ENCODE results near the gene PRKAR1B.

Gene PRKAR1B

GRCh38 chr7:584122-584465, 143.0 kb downstream of the PRKAR1B start:
- DNase-seq: no peak

DNA sequence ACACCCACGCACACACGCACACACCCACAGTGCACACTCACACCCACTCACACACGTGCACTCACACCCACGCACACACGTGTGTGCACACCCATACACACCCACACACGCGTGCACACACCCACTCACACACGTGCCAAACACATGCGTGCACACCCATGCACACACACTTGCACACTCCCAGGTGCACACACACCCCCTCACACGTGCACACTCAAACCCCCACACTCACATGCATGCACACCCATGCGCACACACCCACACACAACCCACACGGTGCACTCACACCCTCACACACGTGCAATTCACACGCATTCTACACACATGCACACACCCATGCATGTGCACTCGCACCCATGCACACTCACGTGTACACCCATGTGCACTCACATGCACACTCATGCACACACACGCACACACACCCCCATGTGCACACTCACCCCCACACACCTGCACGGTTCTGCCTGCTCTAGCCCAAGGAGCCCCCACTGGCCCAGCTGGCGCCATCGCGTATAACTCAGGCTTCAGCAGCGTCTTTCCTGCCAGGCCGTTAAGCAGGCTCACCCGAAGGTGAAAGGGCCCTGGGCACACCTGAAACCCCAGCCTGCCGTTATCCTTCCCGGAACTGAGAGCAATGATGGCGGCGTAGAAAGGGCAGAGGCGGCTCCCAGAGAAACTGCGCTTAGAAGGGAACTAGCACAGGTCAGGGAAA, 143.5 kb downstream of the PRKAR1B start:
- DNase-seq: no peak

GRCh38 chr7:582931-583330, 144.2 kb downstream of the PRKAR1B start:
- no peak for DNase-seq

DNA sequence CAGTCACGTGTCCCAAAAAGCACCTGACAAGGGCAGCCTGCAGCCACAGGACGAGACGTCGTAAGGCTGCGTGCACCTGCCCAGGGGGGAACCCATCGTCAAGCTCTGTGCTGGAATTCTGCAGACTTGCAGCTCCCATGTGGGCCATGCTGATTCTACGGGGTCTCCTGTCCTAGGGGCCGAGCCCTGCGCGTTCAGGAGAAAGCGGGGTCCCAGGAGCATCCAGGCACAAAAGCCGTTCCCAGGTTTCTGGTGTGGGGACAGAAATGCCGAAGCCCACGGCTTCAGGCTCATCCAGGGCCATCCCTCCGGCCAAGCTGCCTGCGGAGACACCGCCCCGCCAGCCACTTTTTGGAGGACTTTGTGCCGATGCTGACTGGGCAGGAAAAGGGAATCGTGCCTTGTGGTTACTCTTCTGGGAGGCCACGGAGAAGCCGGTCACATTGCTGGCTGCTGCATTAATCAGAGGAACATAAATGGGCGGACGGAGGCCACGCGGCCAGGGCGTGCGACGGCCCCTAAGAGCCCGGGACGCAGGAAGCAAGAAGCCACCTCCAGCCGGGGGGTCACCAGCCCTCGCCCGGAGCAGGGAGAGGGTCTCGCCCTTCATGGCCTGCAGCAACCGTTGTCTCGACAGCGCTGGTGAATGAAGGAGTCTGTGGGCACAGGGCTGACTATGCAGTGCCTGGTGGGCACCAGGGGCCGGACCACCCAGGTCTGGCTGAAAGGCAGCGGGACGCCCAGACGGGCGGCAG, 144.8 kb downstream of the PRKAR1B start:
- no peak for DNase-seq

DNA sequence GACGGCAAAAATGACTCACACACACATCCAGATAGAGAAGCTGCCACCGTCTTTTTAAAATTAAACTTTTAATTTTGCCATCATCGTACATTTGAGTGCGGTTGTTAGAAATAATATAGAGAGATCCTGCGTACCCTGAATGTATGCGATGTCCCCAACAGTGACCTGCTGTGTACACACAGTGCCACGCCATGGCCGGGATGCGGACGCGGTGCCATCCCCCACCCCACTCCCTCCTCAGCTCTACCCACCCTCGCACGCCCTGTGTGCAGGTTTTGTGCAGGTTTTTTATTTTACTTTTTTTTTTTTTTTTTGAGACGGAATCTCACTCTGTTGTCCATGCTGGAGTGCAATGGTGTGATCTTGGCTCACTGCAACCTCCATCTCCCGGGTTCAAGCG, 148.7 kb downstream of the PRKAR1B start:
- no peak for DNase-seq

DNA sequence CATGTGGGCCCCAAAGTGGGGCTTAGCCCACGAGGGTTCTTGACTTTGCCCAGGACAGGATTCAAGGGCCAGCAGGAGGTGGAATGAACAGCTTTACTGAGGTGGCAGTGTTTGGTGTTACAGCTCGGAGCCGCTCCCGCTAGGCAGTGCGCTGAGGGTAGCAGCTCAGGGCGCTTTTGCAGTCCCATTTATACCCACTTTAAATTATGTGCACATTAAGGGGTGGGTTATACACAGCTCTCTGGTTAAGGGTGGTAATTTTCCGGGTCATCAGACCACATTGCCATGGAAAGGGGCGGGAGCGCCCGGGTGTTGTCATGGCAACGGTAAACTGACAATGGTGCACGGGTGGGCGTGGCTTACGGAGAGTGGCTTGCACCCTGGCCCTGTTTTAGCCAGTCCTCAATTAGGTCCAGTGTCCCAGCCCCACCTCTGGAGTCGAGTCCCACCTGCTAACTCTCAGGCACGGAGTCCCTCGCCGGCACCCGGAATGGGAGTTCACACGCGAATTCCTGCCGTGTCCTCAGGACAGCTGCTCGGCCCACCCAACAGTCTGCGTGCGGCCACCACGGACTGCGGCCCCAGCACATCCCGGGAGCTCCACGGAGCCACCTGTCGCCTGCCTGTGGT, 149.2 kb downstream of the PRKAR1B start:
- no peak for DNase-seq

- no peak for DNase-seq
These were observed 149.8 kb downstream of the PRKAR1B start for GRCh38 chr7:577278-577665.

GRCh38 chr7:576524-577277, 150.4 kb downstream of the PRKAR1B start:
- no peak for DNase-seq

DNA sequence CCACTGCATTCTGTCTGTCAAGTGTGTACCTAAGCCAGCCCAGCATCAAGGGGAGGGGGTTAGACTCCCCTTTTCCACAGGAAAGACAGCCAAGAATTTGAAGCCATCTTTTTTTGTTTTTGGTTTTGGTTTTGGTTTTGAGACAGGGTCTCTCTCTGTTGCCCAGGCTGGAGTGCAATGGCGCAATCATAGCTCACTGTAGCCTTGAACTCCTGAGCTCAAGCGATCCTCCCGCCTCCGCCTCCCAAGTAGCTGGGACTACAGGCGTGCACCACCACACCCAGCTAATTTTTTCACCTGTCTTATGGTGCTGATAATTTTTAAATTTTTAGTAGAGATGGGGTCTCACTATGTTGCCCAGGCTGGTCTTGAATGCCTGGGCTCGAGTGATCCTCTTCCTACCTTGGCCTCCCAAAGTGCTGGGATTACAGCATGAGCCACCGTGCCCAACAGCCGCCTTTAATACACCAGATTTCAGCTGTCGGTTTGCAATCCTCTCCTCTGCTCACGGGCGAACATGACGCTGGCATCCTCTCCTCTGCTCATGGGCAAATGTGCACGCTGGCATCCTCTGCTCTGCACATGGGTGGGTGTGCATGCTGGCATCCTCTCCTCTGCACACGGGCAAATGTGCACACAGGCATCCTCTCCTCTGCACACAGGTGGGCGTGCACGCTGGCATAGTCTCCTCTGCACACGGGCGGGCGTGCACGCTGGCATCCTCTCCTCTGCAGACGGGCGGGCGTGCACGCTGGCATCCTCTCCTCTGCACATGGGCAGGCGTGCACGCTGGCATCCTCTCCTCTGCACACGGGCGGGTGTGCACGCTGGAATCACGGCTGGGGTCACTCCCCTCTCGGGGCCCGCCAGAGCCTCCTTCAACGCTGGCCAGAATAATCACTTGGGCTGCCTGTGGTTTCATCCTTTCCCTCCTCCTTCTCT, 151.4 kb downstream of the PRKAR1B start:
- no peak for DNase-seq

DNA sequence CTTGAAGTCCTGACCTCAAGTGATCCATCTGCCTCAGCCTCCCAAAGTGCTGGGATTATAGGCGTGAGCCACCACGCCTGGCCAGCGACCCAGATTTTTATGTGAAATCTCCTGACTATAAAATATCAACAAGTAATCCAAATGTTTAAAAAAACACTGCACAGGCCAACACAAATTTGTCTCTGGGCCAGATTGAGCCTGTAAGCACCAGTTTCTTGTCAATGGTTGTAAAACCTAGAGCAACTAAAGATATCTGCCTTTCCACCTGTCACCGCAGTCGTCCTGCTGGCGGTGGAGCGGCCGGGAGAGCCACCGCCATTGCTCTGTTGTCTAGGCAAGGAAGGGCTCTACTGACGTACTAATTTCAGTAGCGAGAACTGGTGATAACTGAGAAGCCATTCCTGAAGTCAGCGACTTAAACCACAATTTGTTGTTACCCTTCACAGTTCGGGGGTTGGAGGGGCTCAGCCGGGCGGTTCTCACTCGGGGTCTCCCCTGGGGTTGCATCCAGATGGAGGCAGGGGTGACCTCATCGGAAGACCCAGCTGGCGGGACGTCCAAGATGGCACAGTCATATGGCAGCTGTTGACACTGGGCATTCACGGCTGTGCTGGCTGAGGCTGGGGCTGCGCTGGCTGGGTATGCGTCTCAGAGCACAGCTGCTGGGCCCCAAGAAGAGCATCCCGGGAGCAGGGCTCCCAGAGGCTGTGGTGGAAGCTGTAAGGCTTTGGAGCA, 152.3 kb downstream of the PRKAR1B start:
- DNase-seq: no peak

- DNase-seq: no peak
These were observed 153.1 kb downstream of the PRKAR1B start for GRCh38 chr7:573933-574381.

DNA sequence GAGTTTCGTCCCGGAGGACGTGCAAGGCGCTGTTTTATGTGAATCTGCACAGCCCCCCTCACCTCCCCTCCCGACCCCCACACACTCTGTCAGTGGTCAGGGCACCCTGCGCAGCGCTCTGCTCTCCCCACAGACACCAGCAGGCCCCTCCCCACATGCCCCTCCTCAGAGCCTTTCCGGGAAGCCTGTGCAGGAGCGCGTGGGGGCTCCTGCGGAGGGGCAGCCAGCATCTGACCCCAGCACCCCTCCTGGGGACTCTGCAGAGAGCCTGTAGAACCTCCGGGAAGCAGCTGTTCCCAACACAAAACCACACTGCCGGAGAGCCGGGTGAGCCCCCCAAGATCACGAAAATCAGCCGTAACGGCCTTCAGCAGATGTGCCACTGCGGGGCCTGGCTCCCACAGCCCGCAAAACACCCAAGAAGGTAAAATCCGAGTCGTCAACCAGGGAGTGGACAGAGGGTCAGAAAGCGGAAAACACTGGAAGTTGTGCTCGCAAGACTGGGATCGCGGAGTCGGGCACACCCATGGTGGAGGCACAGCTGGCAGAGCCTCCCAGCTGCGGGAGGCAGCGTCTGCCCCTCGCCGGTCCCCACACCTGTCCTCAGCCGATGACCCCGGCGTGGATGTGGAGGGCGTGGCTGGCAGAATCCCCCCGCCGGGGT, 153.7 kb downstream of the PRKAR1B start:
- no peak for DNase-seq

GRCh38 chr7:572416-573268, 154.4 kb downstream of the PRKAR1B start:
- DNase-seq: no peak

DNA sequence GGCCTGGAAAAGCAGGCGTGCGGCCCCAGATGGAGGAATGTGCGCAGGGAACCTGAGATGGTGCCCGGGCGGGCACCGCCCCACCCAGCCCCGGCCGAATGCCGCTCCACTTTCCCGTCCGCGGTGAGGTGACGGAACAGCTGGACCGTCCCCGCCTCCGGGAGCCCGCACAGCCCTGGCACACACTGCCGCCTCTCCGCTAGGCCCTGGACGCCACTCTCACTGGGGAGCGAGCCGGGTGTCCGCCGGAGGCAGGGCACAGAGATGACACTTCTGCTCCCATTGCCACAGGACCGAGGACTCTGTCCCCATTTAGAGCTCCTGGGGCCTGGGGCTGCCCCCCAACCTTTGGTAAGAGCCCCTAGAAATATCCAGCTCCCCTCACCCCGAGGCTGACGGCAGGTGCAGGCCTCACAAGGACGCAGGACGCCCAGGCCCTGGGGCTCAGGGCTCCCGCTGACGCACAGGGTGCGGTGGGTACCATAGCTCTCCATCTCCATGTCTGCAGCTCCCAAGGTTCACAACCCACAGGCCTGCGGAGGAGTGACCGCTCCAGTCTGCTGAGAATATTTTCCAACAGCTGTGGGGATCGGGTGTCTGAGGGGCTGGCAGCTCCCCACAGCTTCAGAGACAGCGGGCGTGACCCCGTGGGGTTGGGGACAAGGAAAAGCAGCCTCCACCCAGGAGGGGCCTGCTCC, 155.2 kb downstream of the PRKAR1B start:
- no peak for DNase-seq

- no peak for DNase-seq
These were observed 155.9 kb downstream of the PRKAR1B start for GRCh38 chr7:571096-571717.

DNA sequence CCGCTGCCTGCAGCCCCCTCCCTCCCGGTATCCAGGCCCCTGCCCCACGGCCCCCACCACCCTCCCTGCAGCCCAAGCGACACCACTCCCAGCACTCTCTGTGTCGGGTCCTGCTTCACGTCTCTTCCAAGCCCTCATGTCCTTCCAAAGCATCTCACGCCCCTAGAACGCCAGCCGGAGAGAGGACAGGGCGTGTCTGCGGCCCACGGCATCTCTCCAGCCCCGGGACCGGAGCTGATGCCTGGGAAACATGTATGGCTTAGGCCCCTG, 156.3 kb downstream of the PRKAR1B start:
- DNase-seq: no peak

DNA sequence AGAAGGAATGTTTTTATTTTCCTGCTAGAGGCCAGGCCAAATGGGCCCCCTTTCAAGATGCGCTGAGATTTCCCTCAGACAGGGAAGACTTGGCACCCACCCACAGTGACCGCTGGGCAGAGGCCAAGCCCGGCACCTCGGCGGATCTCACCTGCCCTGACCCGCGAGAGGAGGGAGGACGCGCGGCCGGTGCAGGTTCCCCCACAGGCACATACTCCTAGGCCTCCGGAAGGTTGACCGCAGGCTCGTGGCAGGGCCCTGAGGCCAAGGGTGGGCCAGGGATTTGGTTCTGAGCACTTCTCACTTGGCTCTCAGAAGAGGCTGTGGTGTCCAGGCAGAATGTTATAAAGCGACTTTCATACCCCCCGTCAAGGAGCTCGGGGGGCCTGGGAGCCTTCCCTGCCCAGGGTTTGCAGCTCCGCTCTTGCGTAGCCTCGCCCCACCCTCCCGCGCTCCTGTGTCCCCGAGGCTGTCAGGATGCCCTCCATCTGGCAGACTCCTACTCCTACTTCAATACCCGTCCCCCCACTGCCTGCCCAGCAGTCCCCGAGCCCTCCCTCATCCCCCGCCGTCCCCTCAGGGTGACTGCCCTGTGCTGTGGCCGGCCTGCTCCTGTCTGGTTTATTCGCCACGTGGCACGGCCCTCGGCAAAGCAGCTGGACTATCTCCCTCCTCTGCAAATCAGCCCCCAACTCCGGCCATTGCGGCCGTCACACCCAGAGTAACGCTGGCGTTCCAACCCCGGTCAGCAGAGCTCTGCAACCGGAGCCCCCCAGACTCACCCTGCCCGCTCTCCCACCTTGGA, 156.9 kb downstream of the PRKAR1B start:
- no peak for DNase-seq

Measured in fibroblast of upper back skin (primary cell).